ENCODE results near the gene ANTXR2. TPM values are rescaled to one million over a fixed set of nuclear protein-coding genes. Genes with fewer than 3 reads are reported as not detected.
A peak's percentile ranks its signal among the peaks of the same experiment; 100 is the strongest.

ANTXR2 gene
- total and polyA plus RNA-seq, 2 donors (not counting 1 experiment from before 2014, with no cell fraction given) = 85.3 to 135 TPM

DNA sequence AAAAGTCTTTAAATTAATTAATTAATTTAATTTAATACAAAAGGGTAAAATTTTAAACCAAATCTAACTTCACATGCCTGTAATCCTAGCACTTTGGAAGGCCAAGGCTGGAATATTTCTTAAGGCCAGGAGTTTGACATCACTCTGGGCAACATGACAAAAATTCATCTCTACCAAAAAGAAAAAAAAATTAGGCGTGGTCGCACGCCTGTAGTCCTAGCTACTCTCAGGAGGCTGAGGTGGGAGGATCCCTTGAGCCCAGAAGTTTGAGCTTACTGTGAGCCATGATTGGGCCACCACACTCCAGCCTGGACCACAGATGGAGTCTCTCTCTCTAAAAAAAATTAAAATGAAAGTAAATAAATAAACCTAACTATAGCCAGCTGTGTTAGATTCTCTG lies 39.2 kb upstream of the ANTXR2 start:
- Histone ChIP-seq H3K4me2 (ENCODE audit: extremely low read depth, insufficient read depth, low read length) (no peak overlapping the region), H3K79me2 (ENCODE audit: control insufficient read depth, insufficient read depth, low read length) (no peaks in the 10 kb centered on the region), H3K9ac (ENCODE audit: insufficient read depth, low read length) (no peak overlapping the region), H2AFZ (ENCODE audit: low read length) (no peak overlapping the region), H3K36me3 (ENCODE audit: control insufficient read depth, insufficient read depth, low read length) (no peaks in the 10 kb centered on the region), H4K20me1 (ENCODE audit: control insufficient read depth, extremely low read depth, insufficient read depth, low read length) (no peaks in the 10 kb centered on the region), H3K27me3 (ENCODE audit: control insufficient read depth, insufficient read depth, low read length) (no peaks in the 10 kb centered on the region), H3K27ac (ENCODE audit: insufficient read depth, low read length) (no peak overlapping the region), H3K4me3 (replicated peaks in 1 of 4; ENCODE audit: control extremely low read depth in 1 of 4, insufficient read depth in 1 of 4, low read depth in 3 of 4, low read length in 4 of 4) (no peak overlapping the region), H3K4me1 (ENCODE audit: control insufficient read depth, extremely low read depth, insufficient read depth, low read length) (peaks cover 3% of the 10 kb centered on the region), H3K9me3 (ENCODE audit: control insufficient read depth, insufficient read depth, low read depth, low read length) (no peaks in the 10 kb centered on the region)
- no peak for TF ChIP-seq EZH2 (IDR thresholded peaks at IDR 0.05; ENCODE audit: low read length, missing control alignments)
- TF ChIP-seq, protein P1, sequence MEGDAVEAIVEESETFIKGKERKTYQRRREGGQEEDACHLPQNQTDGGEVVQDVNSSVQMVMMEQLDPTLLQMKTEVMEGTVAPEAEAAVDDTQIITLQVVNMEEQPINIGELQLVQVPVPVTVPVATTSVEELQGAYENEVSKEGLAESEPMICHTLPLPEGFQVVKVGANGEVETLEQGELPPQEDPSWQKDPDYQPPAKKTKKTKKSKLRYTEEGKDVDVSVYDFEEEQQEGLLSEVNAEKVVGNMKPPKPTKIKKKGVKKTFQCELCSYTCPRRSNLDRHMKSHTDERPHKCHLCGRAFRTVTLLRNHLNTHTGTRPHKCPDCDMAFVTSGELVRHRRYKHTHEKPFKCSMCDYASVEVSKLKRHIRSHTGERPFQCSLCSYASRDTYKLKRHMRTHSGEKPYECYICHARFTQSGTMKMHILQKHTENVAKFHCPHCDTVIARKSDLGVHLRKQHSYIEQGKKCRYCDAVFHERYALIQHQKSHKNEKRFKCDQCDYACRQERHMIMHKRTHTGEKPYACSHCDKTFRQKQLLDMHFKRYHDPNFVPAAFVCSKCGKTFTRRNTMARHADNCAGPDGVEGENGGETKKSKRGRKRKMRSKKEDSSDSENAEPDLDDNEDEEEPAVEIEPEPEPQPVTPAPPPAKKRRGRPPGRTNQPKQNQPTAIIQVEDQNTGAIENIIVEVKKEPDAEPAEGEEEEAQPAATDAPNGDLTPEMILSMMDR (conservative IDR thresholded peaks at IDR 0.05 in 1 of 2, IDR thresholded peaks at IDR 0.05 in 1 of 2; ENCODE audit: low read depth in 1 of 2, low read length in 2 of 2) = no peak
- peak; percentile 37 to 66 for DNase-seq (ENCODE audit: low read depth in 2 of 2)

DNA sequence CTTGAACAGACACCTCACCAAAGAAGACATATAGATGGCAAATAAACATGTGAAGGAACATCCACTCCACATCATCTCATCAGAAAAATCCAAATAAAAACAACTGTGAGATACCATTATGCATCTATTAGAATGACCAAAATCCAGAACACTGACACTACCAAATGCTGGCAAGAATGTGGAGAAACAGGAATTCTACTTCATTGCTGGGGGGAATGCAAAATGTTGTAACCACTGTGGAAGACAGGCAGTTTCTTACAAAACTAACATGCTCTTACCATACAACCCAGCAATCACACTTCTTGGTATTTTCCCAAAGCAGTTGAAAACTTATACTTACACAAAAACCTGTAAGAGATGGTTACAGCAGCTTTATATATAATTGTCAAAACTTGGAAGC lies 38.2 kb upstream of the ANTXR2 start:
- H3K4me2 ChIP-seq (ENCODE audit: extremely low read depth, insufficient read depth, low read length) = no peak overlapping the region
- TF ChIP-seq, protein P1 (conservative IDR thresholded peaks at IDR 0.05 in 1 of 2, IDR thresholded peaks at IDR 0.05 in 1 of 2; ENCODE audit: low read depth in 1 of 2, low read length in 2 of 2) = no peak
- TF ChIP-seq EZH2 (IDR thresholded peaks at IDR 0.05; ENCODE audit: low read length, missing control alignments) = no peak

DNA sequence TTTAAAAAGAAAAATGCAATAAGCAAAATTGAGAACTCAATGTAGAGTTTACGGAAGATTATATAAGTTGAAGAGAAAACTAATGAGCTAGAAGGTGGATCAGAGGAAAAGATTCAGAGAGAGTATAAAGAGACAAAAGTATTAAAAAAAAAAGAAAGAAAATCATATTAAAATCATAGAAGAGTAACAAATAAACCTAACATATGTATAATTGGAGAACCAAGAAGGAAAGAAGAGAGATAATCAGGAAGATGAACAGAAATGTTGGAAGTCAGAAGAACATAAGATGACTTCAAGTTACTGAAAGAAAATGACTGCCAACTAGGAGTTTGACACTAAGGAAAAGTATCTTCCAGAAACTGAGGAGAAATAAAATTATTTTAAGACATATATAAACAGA lies 34.3 kb upstream of the ANTXR2 start:
- Histone ChIP-seq H3K4me3 (replicated peaks in 1 of 4; ENCODE audit: control extremely low read depth in 1 of 4, insufficient read depth in 1 of 4, low read depth in 3 of 4, low read length in 4 of 4) (no peak overlapping the region), H3K4me2 (ENCODE audit: extremely low read depth, insufficient read depth, low read length) (no peak overlapping the region), H3K4me1 (ENCODE audit: control insufficient read depth, extremely low read depth, insufficient read depth, low read length) (no peaks in the 10 kb centered on the region), H3K27ac (ENCODE audit: insufficient read depth, low read length) (no peak overlapping the region), H3K36me3 (ENCODE audit: control insufficient read depth, insufficient read depth, low read length) (no peaks in the 10 kb centered on the region), H3K9me3 (ENCODE audit: control insufficient read depth, insufficient read depth, low read depth, low read length) (no peaks in the 10 kb centered on the region), H2AFZ (ENCODE audit: low read length) (no peak overlapping the region), H3K79me2 (ENCODE audit: control insufficient read depth, insufficient read depth, low read length) (no peaks in the 10 kb centered on the region), H3K27me3 (ENCODE audit: control insufficient read depth, insufficient read depth, low read length) (no peaks in the 10 kb centered on the region), H4K20me1 (ENCODE audit: control insufficient read depth, extremely low read depth, insufficient read depth, low read length) (no peaks in the 10 kb centered on the region), H3K9ac (ENCODE audit: insufficient read depth, low read length) (no peak overlapping the region)
- no peak for TF ChIP-seq EZH2 (IDR thresholded peaks at IDR 0.05; ENCODE audit: low read length, missing control alignments)
- TF ChIP-seq, protein P1 (conservative IDR thresholded peaks at IDR 0.05 in 1 of 2, IDR thresholded peaks at IDR 0.05 in 1 of 2; ENCODE audit: low read depth in 1 of 2, low read length in 2 of 2) = no peak
- DNase-seq (ENCODE audit: low read depth in 2 of 2) = peak in 1 of 2 donors; percentile 38

More for the DNA sequence above, 38.2 kb upstream of the ANTXR2 start:
- Histone ChIP-seq H3K27ac (ENCODE audit: insufficient read depth, low read length) (no peak overlapping the region), H4K20me1 (ENCODE audit: control insufficient read depth, extremely low read depth, insufficient read depth, low read length) (no peaks in the 10 kb centered on the region), H3K27me3 (ENCODE audit: control insufficient read depth, insufficient read depth, low read length) (no peaks in the 10 kb centered on the region), H3K4me3 (replicated peaks in 1 of 4; ENCODE audit: control extremely low read depth in 1 of 4, insufficient read depth in 1 of 4, low read depth in 3 of 4, low read length in 4 of 4) (no peak overlapping the region), H3K4me1 (ENCODE audit: control insufficient read depth, extremely low read depth, insufficient read depth, low read length) (peaks cover 3% of the 10 kb centered on the region), H2AFZ (ENCODE audit: low read length) (no peak overlapping the region), H3K9ac (ENCODE audit: insufficient read depth, low read length) (no peak overlapping the region), H3K9me3 (ENCODE audit: control insufficient read depth, insufficient read depth, low read depth, low read length) (no peaks in the 10 kb centered on the region), H3K36me3 (ENCODE audit: control insufficient read depth, insufficient read depth, low read length) (no peaks in the 10 kb centered on the region), H3K79me2 (ENCODE audit: control insufficient read depth, insufficient read depth, low read length) (no peaks in the 10 kb centered on the region)
- DNase-seq (ENCODE audit: low read depth in 2 of 2) = no peak

All from fibroblast of lung (primary cell).